PC-9 (cell line): ENCODE results near the gene SCYGR8.

Source experiments
- EZH2 ChIP-seq: fragments of 200-600 bp; sonication (generic); IDR thresholded peaks from 2 replicates; pipeline ENCODE4 v1.8.0; 2017; ENCODE audit warnings: antibody characterized with exemption, low read depth
- TF ChIP-seq, protein P1 (sequence below): fragments of 200-600 bp; sonication (generic); conservative IDR thresholded peaks from 2 replicates; pipeline ENCODE4 v1.6.1; 2017; ENCODE audit warnings: mixed run types, antibody characterized with exemption, mild to moderate bottlenecking, moderate library complexity

- TF ChIP-seq, protein P1, sequence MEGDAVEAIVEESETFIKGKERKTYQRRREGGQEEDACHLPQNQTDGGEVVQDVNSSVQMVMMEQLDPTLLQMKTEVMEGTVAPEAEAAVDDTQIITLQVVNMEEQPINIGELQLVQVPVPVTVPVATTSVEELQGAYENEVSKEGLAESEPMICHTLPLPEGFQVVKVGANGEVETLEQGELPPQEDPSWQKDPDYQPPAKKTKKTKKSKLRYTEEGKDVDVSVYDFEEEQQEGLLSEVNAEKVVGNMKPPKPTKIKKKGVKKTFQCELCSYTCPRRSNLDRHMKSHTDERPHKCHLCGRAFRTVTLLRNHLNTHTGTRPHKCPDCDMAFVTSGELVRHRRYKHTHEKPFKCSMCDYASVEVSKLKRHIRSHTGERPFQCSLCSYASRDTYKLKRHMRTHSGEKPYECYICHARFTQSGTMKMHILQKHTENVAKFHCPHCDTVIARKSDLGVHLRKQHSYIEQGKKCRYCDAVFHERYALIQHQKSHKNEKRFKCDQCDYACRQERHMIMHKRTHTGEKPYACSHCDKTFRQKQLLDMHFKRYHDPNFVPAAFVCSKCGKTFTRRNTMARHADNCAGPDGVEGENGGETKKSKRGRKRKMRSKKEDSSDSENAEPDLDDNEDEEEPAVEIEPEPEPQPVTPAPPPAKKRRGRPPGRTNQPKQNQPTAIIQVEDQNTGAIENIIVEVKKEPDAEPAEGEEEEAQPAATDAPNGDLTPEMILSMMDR, result no peak
- no peak for TF ChIP-seq EZH2
These were observed 44.1 kb downstream of the SCYGR8 start for GRCh38 chr2:227789803-227790202.
